CD4-positive, alpha-beta T cell (primary cell): Measurements from ENCODE around the gene AGAP1. TPM values are rescaled to one million over a fixed set of nuclear protein-coding genes. Genes with fewer than 3 reads are reported as not detected.

Experiments
- ATAC-seq: fragments of 200-7000 bp; cut with Tn5 transposase; one replicate; pipeline ENCODE4 v1.10.0; 2022; ENCODE audit warnings: mild to moderate bottlenecking; ENCODE audit not compliant: poor library complexity
- CTCF ChIA-PET: fragments of 350-600 bp; sonication (Branson Sonifier 250); formaldehyde crosslinking; loops from one replicate; lab custom pipeline; 2021; ENCODE audit warnings: antibody characterized with exemption, inconsistent platforms; lab: Charles Lee
- POLR2A ChIA-PET: fragments of 350-600 bp; sonication (Branson Sonifier 250); formaldehyde crosslinking; loops from one replicate; lab custom pipeline; 2021; ENCODE audit warnings: antibody characterized with exemption, inconsistent platforms; lab: Charles Lee
- DNase-seq, 14 experiments: peaks; one replicate each; pipeline ENCODE4 v3.0.0-alpha.2; 2013 to 2020; ENCODE audit warnings: mixed read lengths in 2 of 14
- H3K27ac ChIP-seq, 2 donors: one replicate each; pipeline versions ENCODE4 v1.5.1 to v1.7.0; 2013; ENCODE audit warnings: low read length in 2 of 2, low read depth in 1 of 2, mild to moderate bottlenecking in 1 of 2
- H3K27me3 ChIP-seq, 2 experiments: 1 replicate in 1 of 2; 2 replicates in 1 of 2; pipeline versions ENCODE4 v1.6.1 to v1.7.0; 2013; ENCODE audit warnings: low read length in 2 of 2, control low read depth in 1 of 2, mild to moderate bottlenecking in 1 of 2, moderate library complexity in 1 of 2; ENCODE audit not compliant: insufficient read depth in 2 of 2, control insufficient read depth in 1 of 2
- H3K36me3 ChIP-seq: one replicate; pipeline ENCODE4 v1.6.1; 2013; ENCODE audit warnings: low read length, control low read depth; ENCODE audit not compliant: insufficient read depth
- H3K4me1 ChIP-seq: one replicate; pipeline ENCODE4 v1.6.1; 2013; ENCODE audit warnings: low read length, control low read depth; ENCODE audit not compliant: insufficient read depth
- H3K4me3 ChIP-seq: one replicate; pipeline ENCODE4 v1.5.1; 2013; ENCODE audit warnings: mild to moderate bottlenecking, low read length, moderate library complexity
- H3K9me3 ChIP-seq, 2 experiments: 1 replicate in 1 of 2; 2 replicates in 1 of 2; pipeline versions ENCODE4 v1.6.1 to v1.7.0; 2013; ENCODE audit warnings: low read length in 2 of 2, mild to moderate bottlenecking in 2 of 2, control low read depth in 1 of 2, moderate library complexity in 1 of 2; ENCODE audit not compliant: control insufficient read depth in 1 of 2, insufficient read depth in 1 of 2
- H3K27ac Mint-ChIP-seq: one replicate; pipeline ENCODE4 v1.8.0; 2020; ENCODE audit warnings: mixed read lengths
- H3K27me3 Mint-ChIP-seq: one replicate; pipeline ENCODE4 v1.8.0; 2021; ENCODE audit warnings: mixed read lengths
- H3K36me3 Mint-ChIP-seq: one replicate; pipeline ENCODE4 v1.8.0; 2021; ENCODE audit warnings: low read depth, mixed read lengths
- H3K4me1 Mint-ChIP-seq: one replicate; pipeline ENCODE4 v1.8.0; 2021; ENCODE audit warnings: low read depth, mixed read lengths
- H3K4me3 Mint-ChIP-seq: one replicate; pipeline ENCODE4 v1.8.0; 2020; ENCODE audit warnings: mild to moderate bottlenecking, mixed read lengths
- H3K9me3 Mint-ChIP-seq: one replicate; pipeline ENCODE4 v1.8.0; 2020; ENCODE audit warnings: mixed read lengths
- CTCF ChIP-seq: fragments of 200-600 bp; IDR thresholded peaks from one replicate; pipeline ENCODE4 v1.8.0; 2022; ENCODE audit warnings: antibody characterized with exemption, mild to moderate bottlenecking
- intact Hi-C, 2 experiments: fragments of 100-400 bp; cut with DNase I in 1 of 2; cut with micrococcal nuclease in 1 of 2; formaldehyde crosslinking; loops; one replicate each; pipeline versions ENCODE4 v1.15.1 to v1.9.0; 2023 to 2025; cut with DNase I, micrococcal nuclease
- total RNA-seq, 174 experiments: library from RNA in 2 of 174; stranded (reverse) in 2 of 174; gene quantifications; one replicate each; pipeline ENCODE4 v1.2.3 and lab custom pipeline; 2021 to 2026

AGAP1 gene
- total RNA-seq, 2 experiments from 2014 or later, result 2.6 to 3.1 TPM

GRCh38 chr2:235610696-235611257, 116.9 kb downstream of the AGAP1 start:
- ChIA-PET CTCF (no interaction called here), POLR2A (no interaction called here)
- Histone ChIP-seq H3K36me3 (no peaks in the 10 kb centered on the region), H3K27me3 (no peaks in the 10 kb centered on the region), H3K27ac (no peak overlapping the region), H3K9me3 (peaks cover 0 to 9% of the 10 kb centered on the region in 2 experiments), H3K4me1 (no peaks in the 10 kb centered on the region), H3K4me3 (no peak overlapping the region)
- ATAC-seq (no peak), DNase-seq (no peak)
- Mint-ChIP-seq H3K36me3 (no peaks in the 10 kb centered on the region), H3K9me3 (no peaks in the 10 kb centered on the region), H3K27me3 (peaks cover 40% of the 10 kb centered on the region), H3K27ac (no peak overlapping the region), H3K4me1 (no peaks in the 10 kb centered on the region), H3K4me3 (no peak overlapping the region)
- intact Hi-C loops, result no loop called here
- TF ChIP-seq CTCF, result no peak

- H3K9me3 ChIP-seq, result peaks cover 0 to 9% of the 10 kb centered on the region in 2 experiments
- no peaks in the 10 kb centered on the region for H3K4me1 Mint-ChIP-seq
- H3K27me3 Mint-ChIP-seq, result peaks cover 39% of the 10 kb centered on the region
- H3K4me3 Mint-ChIP-seq, result no peak overlapping the region
- H3K36me3 ChIP-seq, result no peaks in the 10 kb centered on the region
- ChIA-PET CTCF (no interaction called here), POLR2A (no interaction called here)
- H3K9me3 Mint-ChIP-seq, result no peaks in the 10 kb centered on the region
- no peak overlapping the region for H3K27ac Mint-ChIP-seq
- H3K27me3 ChIP-seq, result no peaks in the 10 kb centered on the region
- no peaks in the 10 kb centered on the region for H3K4me1 ChIP-seq
- ATAC-seq, result no peak
- TF ChIP-seq CTCF, result no peak
- no peak overlapping the region for H3K4me3 ChIP-seq
- H3K36me3 Mint-ChIP-seq, result no peaks in the 10 kb centered on the region
- DNase-seq, result no peak
- H3K27ac ChIP-seq, result no peak overlapping the region
- intact Hi-C loops, result no loop called here
Observed at GRCh38 chr2:235611349-235611748, 117.5 kb downstream of the AGAP1 start.

GRCh38 chr2:235611756-235612155, 117.9 kb downstream of the AGAP1 start:
- Mint-ChIP-seq H3K27ac (no peak overlapping the region), H3K36me3 (no peaks in the 10 kb centered on the region), H3K4me3 (no peak overlapping the region), H3K27me3 (peaks cover 39% of the 10 kb centered on the region), H3K9me3 (no peaks in the 10 kb centered on the region), H3K4me1 (no peaks in the 10 kb centered on the region)
- no peak for DNase-seq
- Histone ChIP-seq H3K27ac (no peak overlapping the region), H3K4me1 (no peaks in the 10 kb centered on the region), H3K9me3 (peaks cover 0 to 9% of the 10 kb centered on the region in 2 experiments), H3K4me3 (no peak overlapping the region), H3K27me3 (no peaks in the 10 kb centered on the region), H3K36me3 (no peaks in the 10 kb centered on the region)
- intact Hi-C loops, result no loop called here
- ChIA-PET POLR2A (no interaction called here), CTCF (no interaction called here)
- ATAC-seq, result no peak
- TF ChIP-seq CTCF, result no peak
